ENCODE results near the gene ABHD16A. TPM values are rescaled to one million over a fixed set of nuclear protein-coding genes. Genes with fewer than 3 reads are reported as not detected.

Gene ABHD16A
- total and polyA plus RNA-seq, 2 of the 13 experiments (the other 11 are each of a cell fraction or from before 2014, with no cell fraction given) = 43.5 to 45.4 TPM

DNA sequence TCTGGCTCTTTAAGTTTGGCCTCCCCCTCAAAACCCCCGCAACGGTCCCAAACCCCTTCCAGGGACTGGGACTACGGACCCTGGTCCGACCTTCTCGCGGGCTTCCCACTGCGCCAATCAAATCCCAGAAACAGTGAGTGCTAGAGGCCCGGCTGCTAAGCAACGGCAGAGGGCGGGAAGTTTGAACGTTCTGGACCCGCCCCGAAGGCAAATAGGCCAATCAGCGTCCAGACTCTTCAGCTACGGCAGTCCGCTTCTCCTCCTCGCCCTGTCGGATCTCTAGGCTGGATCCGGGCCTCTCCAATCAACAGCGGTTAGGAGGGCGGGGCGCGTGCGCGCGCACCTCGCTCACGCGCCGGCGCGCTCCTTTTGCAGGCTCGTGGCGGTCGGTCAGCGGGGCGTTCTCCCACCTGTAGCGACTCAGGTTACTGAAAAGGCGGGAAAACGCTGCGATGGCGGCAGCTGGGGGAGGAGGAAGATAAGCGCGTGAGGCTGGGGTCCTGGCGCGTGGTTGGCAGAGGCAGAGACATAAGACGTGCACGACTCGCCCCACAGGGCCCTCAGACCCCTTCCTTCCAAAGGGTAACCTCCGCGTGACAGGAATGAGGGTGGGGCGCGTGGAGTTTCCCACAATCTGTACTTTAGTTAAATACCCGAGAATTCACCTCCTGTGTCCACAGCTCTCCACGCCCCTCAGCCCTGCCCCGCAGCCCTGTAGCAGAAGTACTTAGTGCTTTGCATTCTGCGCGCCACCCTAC is 36.7 kb upstream of the ABHD16A start, which contains the start of gene MSH5 (continued):
- TF ChIP-seq, protein P1, sequence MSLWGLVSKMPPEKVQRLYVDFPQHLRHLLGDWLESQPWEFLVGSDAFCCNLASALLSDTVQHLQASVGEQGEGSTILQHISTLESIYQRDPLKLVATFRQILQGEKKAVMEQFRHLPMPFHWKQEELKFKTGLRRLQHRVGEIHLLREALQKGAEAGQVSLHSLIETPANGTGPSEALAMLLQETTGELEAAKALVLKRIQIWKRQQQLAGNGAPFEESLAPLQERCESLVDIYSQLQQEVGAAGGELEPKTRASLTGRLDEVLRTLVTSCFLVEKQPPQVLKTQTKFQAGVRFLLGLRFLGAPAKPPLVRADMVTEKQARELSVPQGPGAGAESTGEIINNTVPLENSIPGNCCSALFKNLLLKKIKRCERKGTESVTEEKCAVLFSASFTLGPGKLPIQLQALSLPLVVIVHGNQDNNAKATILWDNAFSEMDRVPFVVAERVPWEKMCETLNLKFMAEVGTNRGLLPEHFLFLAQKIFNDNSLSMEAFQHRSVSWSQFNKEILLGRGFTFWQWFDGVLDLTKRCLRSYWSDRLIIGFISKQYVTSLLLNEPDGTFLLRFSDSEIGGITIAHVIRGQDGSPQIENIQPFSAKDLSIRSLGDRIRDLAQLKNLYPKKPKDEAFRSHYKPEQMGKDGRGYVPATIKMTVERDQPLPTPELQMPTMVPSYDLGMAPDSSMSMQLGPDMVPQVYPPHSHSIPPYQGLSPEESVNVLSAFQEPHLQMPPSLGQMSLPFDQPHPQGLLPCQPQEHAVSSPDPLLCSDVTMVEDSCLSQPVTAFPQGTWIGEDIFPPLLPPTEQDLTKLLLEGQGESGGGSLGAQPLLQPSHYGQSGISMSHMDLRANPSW (CRISPR knock-in tag; IDR thresholded peaks at IDR 0.05; ENCODE audit: borderline replicate concordance) = no peak
- TF ChIP-seq, protein P2, sequence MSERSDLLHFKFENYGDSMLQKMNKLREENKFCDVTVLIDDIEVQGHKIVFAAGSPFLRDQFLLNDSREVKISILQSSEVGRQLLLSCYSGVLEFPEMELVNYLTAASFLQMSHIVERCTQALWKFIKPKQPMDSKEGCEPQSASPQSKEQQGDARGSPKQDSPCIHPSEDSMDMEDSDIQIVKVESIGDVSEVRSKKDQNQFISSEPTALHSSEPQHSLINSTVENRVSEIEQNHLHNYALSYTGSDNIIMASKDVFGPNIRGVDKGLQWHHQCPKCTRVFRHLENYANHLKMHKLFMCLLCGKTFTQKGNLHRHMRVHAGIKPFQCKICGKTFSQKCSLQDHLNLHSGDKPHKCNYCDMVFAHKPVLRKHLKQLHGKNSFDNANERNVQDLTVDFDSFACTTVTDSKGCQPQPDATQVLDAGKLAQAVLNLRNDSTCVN (CRISPR knock-in tag; IDR thresholded peaks at IDR 0.05; ENCODE audit: borderline replicate concordance) = peak; percentile 88
- TF ChIP-seq KLF13 (CRISPR knock-in tag; IDR thresholded peaks at IDR 0.05) (0 out of 2 replicates have a peak, but pooled peaks have one; percentile 72), REL (CRISPR knock-in tag; conservative IDR thresholded peaks at IDR 0.05) (peak; percentile 100), THAP11 (CRISPR knock-in tag; IDR thresholded peaks at IDR 0.05) (peak; percentile 76), NFYC (CRISPR knock-in tag; IDR thresholded peaks at IDR 0.05) (peak; percentile 98), ZNF343 (CRISPR knock-in tag; IDR thresholded peaks at IDR 0.05) (peak; percentile 73; the same call in 1 of the 2 replicates), NKX3-1 (CRISPR knock-in tag; IDR thresholded peaks at IDR 0.05) (peak; percentile 94), ZNF17 (CRISPR knock-in tag; IDR thresholded peaks at IDR 0.05) (no peak), BHLHE40 (IDR thresholded peaks at IDR 0.05; ENCODE audit: low read length) (peak; percentile 86), ZZZ3 (CRISPR knock-in tag; IDR thresholded peaks at IDR 0.05; ENCODE audit: borderline replicate concordance) (peak; percentile 95), TSC22D2 (CRISPR knock-in tag; IDR thresholded peaks at IDR 0.05; ENCODE audit: borderline replicate concordance) (no peak), CEBPB (IDR thresholded peaks at IDR 0.05; ENCODE audit: borderline replicate concordance, low read depth, low read length) (no peak), ZNF605 (CRISPR knock-in tag; IDR thresholded peaks at IDR 0.05) (peak; percentile 99), GABPB1 (CRISPR knock-in tag; IDR thresholded peaks at IDR 0.05) (peak; percentile 81), YEATS2 (CRISPR knock-in tag; IDR thresholded peaks at IDR 0.05; ENCODE audit: borderline replicate concordance) (peak; percentile 88)
- TF ChIP-seq, protein P3, sequence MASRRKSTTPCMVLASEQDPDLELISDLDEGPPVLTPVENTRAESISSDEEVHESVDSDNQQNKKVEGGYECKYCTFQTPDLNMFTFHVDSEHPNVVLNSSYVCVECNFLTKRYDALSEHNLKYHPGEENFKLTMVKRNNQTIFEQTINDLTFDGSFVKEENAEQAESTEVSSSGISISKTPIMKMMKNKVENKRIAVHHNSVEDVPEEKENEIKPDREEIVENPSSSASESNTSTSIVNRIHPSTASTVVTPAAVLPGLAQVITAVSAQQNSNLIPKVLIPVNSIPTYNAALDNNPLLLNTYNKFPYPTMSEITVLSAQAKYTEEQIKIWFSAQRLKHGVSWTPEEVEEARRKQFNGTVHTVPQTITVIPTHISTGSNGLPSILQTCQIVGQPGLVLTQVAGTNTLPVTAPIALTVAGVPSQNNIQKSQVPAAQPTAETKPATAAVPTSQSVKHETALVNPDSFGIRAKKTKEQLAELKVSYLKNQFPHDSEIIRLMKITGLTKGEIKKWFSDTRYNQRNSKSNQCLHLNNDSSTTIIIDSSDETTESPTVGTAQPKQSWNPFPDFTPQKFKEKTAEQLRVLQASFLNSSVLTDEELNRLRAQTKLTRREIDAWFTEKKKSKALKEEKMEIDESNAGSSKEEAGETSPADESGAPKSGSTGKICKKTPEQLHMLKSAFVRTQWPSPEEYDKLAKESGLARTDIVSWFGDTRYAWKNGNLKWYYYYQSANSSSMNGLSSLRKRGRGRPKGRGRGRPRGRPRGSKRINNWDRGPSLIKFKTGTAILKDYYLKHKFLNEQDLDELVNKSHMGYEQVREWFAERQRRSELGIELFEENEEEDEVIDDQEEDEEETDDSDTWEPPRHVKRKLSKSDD (CRISPR knock-in tag; IDR thresholded peaks at IDR 0.05; ENCODE audit: low read depth) = peak; percentile 89
- TF ChIP-seq, protein P4, sequence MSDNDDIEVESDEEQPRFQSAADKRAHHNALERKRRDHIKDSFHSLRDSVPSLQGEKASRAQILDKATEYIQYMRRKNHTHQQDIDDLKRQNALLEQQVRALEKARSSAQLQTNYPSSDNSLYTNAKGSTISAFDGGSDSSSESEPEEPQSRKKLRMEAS (IDR thresholded peaks at IDR 0.05) = no peak
- TF ChIP-seq, protein P5, sequence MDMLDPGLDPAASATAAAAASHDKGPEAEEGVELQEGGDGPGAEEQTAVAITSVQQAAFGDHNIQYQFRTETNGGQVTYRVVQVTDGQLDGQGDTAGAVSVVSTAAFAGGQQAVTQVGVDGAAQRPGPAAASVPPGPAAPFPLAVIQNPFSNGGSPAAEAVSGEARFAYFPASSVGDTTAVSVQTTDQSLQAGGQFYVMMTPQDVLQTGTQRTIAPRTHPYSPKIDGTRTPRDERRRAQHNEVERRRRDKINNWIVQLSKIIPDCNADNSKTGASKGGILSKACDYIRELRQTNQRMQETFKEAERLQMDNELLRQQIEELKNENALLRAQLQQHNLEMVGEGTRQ (IDR thresholded peaks at IDR 0.05; ENCODE audit: low read depth, low read length) = no peak
- TF ChIP-seq, protein P5 (CRISPR knock-in tag; IDR thresholded peaks at IDR 0.05; ENCODE audit: borderline replicate concordance) = no peak; the same call in 1 of the 2 replicates
